ENCODE results near the gene CSPG4.
"Not testable (repeated sequence)": the region's sequence is repeated elsewhere in the genome, so short reads cannot be mapped to it uniquely, and the experiment has no call there.

Gene CSPG4

GRCh38 chr15:75637245-75638009, 75.2 kb downstream of the CSPG4 start:
- no peak overlapping the region for H3K27ac ChIP-seq (ENCODE audit: low read length)
- H3F3A ChIP-seq (ENCODE audit: insufficient read depth, low read length), result peaks cover 9% of the 10 kb centered on the region; the same call in 1 of the 2 replicates
- no peak overlapping the region for H3K9ac ChIP-seq (ENCODE audit: low read length)
- no peaks in the 10 kb centered on the region for H3K9me3 ChIP-seq (replicated peaks; ENCODE audit: insufficient read depth, low read length)
- no peak overlapping the region for H3K4me2 ChIP-seq (ENCODE audit: low read depth, low read length)
- no peaks in the 10 kb centered on the region for H3K4me1 ChIP-seq (ENCODE audit: low read length)
- no peak for DNase-seq
- peaks cover 29% of the 10 kb centered on the region for H3K79me2 ChIP-seq (ENCODE audit: low read length)
- no peak overlapping the region for H3K4me3 ChIP-seq (ENCODE audit: low read length)
- H4K20me1 ChIP-seq (ENCODE audit: insufficient read depth, low read length), result no peaks in the 10 kb centered on the region
- no peaks in the 10 kb centered on the region for H3K36me3 ChIP-seq (replicated peaks; ENCODE audit: insufficient read depth, low read length)
- H3K9me2 ChIP-seq (replicated peaks; ENCODE audit: insufficient read depth, low read length), result no peaks in the 10 kb centered on the region
- no peaks in the 10 kb centered on the region for H3K27me3 ChIP-seq (replicated peaks; ENCODE audit: insufficient read depth, low read length)
- H2AFZ ChIP-seq (ENCODE audit: low read length), result no peak overlapping the region
- TF ChIP-seq CTCF (IDR thresholded peaks at IDR 0.05; ENCODE audit: low read length), result no peak
- no peak for TF ChIP-seq EZH2phosphoT487 (IDR thresholded peaks at IDR 0.05; ENCODE audit: low read length)
- no peak for TF ChIP-seq EZH2 (optimal IDR thresholded peaks at IDR 0.05; ENCODE audit: low read depth, low read length)

DNA sequence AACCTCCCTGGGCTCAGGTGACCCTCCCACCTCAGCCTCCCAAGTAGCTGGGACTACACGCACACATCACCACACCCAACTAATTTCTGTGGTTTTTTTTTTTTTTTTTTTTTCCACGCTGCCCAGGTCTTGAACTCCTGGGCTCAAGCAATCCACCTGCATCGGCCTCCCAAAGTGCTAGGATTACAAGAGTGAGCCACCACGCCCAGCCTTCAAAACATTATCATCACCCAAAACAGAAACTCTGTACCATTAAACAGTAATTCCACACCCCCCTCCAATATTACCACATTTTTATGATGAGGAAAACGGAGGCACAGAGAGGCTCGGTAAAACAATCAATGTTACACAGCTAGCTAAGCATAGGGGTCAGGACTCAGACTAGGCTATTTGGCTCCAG, 76.6 kb downstream of the CSPG4 start:
- Histone ChIP-seq H3K79me2 (ENCODE audit: low read length) (peaks cover 29% of the 10 kb centered on the region), H4K20me1 (ENCODE audit: insufficient read depth, low read length) (no peaks in the 10 kb centered on the region), H3K9ac (ENCODE audit: low read length) (no peak overlapping the region), H3K36me3 (replicated peaks; ENCODE audit: insufficient read depth, low read length) (no peaks in the 10 kb centered on the region), H3K4me3 (ENCODE audit: low read length) (no peak overlapping the region), H3K9me2 (replicated peaks; ENCODE audit: insufficient read depth, low read length) (no peaks in the 10 kb centered on the region), H3K4me2 (ENCODE audit: low read depth, low read length) (no peak overlapping the region), H2AFZ (ENCODE audit: low read length) (no peak overlapping the region), H3K27ac (ENCODE audit: low read length) (no peak overlapping the region), H3K4me1 (ENCODE audit: low read length) (no peaks in the 10 kb centered on the region), H3K9me3 (replicated peaks; ENCODE audit: insufficient read depth, low read length) (no peaks in the 10 kb centered on the region), H3F3A (ENCODE audit: insufficient read depth, low read length) (peaks cover 7% of the 10 kb centered on the region; the same call in 1 of the 2 replicates), H3K27me3 (replicated peaks; ENCODE audit: insufficient read depth, low read length) (no peaks in the 10 kb centered on the region)
- TF ChIP-seq CTCF (IDR thresholded peaks at IDR 0.05; ENCODE audit: low read length), result no peak
- no peak for TF ChIP-seq EZH2phosphoT487 (IDR thresholded peaks at IDR 0.05; ENCODE audit: low read length)
- no peak for TF ChIP-seq EZH2 (optimal IDR thresholded peaks at IDR 0.05; ENCODE audit: low read depth, low read length)
- no peak for DNase-seq

GRCh38 chr15:75633922-75634321, 78.7 kb downstream of the CSPG4 start:
- not testable (repeated sequence) for H3K4me1 ChIP-seq (ENCODE audit: low read length); H3K4me3 ChIP-seq (ENCODE audit: low read length); H3K27ac ChIP-seq (ENCODE audit: low read length); H3K9me2 ChIP-seq (replicated peaks; ENCODE audit: insufficient read depth, low read length); H3K27me3 ChIP-seq (replicated peaks; ENCODE audit: insufficient read depth, low read length); H4K20me1 ChIP-seq (ENCODE audit: insufficient read depth, low read length); H3K9ac ChIP-seq (ENCODE audit: low read length); H3F3A ChIP-seq (ENCODE audit: insufficient read depth, low read length); H3K4me2 ChIP-seq (ENCODE audit: low read depth, low read length); H3K9me3 ChIP-seq (replicated peaks; ENCODE audit: insufficient read depth, low read length); DNase-seq; H2AFZ ChIP-seq (ENCODE audit: low read length); H3K36me3 ChIP-seq (replicated peaks; ENCODE audit: insufficient read depth, low read length)
- peaks cover 19% of the 10 kb centered on the region for H3K79me2 ChIP-seq (ENCODE audit: low read length)

DNA sequence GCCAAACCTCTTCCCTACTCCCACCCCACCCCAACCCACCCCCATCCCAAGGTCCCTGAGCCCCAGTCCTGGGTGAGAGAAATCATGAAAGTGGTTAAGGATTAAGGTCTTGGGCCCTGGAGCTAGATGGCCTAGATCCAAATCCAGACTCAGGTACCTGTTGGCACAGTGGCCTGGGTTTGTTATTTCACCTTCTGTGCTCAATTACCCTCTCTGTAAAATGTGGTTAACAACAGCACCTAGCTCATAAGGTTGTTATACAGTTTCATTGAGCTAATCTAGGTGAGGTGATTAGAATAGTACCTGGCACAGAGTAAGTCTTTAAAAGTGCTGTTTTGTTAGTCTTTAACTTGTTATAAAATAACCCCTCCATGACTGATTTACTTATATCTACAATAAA, 80.7 kb downstream of the CSPG4 start:
- TF ChIP-seq CTCF (IDR thresholded peaks at IDR 0.05; ENCODE audit: low read length) (no peak), EZH2 (optimal IDR thresholded peaks at IDR 0.05; ENCODE audit: low read depth, low read length) (no peak), EZH2phosphoT487 (IDR thresholded peaks at IDR 0.05; ENCODE audit: low read length) (no peak)
- Histone ChIP-seq H3K36me3 (replicated peaks; ENCODE audit: insufficient read depth, low read length) (no peaks in the 10 kb centered on the region), H3K79me2 (ENCODE audit: low read length) (no peaks in the 10 kb centered on the region), H3K4me3 (ENCODE audit: low read length) (no peak overlapping the region), H3K9ac (ENCODE audit: low read length) (no peak overlapping the region), H3K27ac (ENCODE audit: low read length) (no peak overlapping the region), H3F3A (ENCODE audit: insufficient read depth, low read length) (no peaks in the 10 kb centered on the region), H3K27me3 (replicated peaks; ENCODE audit: insufficient read depth, low read length) (no peaks in the 10 kb centered on the region), H3K9me3 (replicated peaks; ENCODE audit: insufficient read depth, low read length) (no peaks in the 10 kb centered on the region), H2AFZ (ENCODE audit: low read length) (no peak overlapping the region), H3K4me2 (ENCODE audit: low read depth, low read length) (no peak overlapping the region), H3K4me1 (ENCODE audit: low read length) (no peaks in the 10 kb centered on the region), H4K20me1 (ENCODE audit: insufficient read depth, low read length) (no peaks in the 10 kb centered on the region), H3K9me2 (replicated peaks; ENCODE audit: insufficient read depth, low read length) (no peaks in the 10 kb centered on the region)
- no peak for DNase-seq

Measured in MM.1S (cell line).